Measurements from ENCODE around the gene DUOX1.
A peak's percentile ranks its signal among the peaks of the same experiment; 100 is the strongest.

The DUOX1 gene

DNA sequence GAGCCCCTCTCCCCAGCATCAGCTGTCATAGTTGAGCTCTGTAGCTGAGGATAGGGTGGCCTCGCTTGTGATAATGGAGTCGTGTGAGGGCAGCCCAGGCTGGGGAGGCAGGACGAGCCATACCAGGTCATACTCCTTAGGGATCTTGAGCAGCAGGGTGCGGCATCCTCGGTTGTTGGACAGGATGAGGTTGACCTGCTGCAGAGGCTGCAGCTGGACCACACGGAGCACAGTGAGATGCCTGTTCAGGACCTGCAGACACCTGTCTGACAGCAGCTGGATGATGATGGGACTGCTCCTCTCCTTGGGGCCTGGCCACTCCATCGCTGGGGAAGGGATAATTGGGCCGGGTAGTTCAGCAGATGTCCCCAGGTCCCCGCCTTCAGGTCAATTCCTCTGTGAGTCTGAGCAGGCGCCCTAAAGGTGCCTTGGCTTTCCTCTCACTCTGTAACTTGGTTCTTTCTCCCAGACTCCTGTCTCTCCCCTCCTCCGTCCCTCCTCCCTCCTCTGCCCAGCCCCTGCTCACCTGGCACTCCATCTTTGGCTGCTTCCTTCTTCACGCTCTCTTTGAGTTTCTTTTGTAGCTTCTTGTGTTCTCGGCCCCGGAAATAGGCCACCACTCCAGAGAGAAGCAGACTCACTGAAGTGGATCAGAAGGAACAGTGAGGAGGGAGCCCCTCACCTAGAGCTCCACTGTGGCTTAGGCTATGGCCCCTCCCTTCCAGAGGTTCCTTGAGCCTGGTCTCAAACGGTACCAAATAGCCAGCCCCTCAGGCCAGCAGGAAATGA lies 23.6 kb upstream of the DUOX1 start:
- no peak for DNase-seq

GRCh38 chr15:45107941-45108630 lies 21.7 kb upstream of the DUOX1 start:
- DNase-seq = no peak

DNA sequence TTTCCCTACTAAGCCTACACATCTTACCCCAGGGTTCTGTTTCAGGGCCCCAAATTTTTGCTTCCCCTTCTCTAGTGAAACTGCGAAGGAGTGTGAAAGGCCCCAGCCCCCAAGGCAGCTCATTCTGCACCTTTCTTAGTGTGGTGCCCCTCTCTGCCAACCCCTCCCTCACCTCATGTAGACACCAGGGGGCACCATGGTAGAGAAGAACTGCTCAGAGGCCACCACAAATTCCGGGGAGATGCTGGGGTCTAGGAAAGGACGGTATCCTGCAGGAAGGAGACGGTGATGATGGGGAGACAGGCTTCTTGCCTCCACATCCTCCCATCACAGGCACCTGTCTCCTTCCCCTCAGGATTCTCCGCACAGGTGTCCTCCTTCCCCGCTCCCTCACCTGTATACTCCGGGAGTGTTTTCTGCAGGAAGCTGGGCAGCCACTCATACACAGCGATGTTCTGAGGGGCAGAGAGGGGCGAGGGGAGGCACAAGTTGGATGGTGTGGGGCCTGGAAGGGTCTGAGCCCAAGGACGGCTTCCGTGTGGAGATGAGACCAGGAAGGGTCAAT lies 19.5 kb upstream of the DUOX1 start:
- DNase-seq = no peak

- no peak for DNase-seq
These were observed 18.2 kb upstream of the DUOX1 start for GRCh38 chr15:45111390-45112142.

DNA sequence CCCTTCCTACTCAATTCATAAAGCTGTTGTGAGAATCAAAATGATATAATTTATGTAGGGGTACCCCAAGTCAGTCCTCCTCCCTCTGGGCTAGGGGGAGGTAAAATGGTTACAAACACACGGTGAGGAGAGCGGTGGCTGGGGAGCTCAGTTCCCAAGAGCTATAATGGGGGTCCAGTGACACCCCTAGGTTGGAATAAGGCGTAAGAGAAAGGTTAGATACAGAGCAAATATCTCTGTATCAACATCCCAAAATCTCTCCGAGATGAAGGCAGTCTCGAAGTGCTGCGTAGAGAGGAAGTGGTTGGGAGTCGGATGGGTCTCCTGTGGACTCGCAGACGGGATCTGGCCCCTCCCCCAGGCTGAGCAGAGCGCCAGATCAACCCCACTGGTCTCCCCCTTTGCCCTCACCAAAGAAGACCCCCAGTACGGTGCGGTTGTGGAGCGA lies 17.6 kb upstream of the DUOX1 start:
- no peak for DNase-seq

GRCh38 chr15:45112591-45113379 lies 17.0 kb upstream of the DUOX1 start:
- DNase-seq = no peak

DNA sequence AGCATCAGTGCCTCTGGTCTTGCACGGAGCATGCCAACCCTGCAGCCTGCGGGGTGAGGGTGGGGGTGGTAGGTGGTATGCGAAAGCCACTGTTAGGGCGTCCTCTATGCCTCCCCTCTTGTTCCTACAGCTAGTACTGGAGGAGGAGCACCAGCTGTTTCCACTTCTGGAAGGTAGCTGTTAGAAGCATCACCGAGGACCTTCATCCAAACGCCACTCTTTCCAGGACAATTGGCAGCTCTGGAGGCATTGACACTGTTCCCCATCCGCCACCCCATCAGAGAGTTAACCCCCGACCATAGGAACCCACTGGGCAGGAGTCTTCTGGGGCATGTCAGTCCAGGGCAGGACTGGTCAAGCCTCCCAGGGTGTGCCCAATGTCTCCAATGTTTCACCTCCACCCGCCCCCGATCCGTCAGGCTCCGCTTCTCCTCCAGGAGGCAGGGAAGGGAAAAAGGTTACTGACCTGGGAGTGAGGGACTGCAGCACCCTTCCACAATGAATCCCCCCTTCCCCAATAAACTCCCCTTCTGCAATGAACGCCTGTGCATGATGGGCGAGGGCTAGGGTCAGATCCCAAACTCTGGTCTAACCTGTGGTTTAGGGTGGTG lies 16.3 kb upstream of the DUOX1 start:
- no peak for DNase-seq

DNA sequence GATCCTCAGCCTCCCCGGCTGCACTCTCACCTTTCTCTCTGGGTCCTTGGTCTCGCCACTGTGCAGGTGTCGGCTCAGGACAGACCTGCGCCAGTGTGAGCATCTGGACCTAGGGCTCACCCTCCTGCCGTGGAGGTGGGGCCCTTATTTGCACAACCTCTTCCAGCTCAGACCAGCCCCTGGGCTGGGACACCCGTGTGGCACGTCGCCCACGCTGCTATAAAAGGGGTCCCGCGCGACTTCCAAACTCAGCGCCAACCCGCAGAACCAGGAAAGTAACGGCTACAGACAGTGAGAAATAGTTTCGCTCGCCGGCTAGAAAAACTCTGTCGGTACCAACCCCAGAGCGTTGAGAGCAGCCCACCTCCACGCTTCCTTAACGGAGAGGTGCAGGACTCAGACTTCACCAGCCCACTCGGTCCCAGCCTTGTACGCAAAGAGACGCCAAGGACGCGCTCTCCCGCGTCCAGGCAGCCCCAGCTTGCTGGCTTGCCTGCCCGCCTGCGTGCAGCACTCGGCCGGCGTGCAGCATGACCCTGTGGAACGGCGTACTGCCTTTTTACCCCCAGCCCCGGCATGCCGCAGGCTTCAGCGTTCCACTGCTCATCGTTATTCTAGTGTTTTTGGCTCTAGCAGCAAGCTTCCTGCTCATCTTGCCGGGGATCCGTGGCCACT lies 15.6 kb upstream of the DUOX1 start, which contains the start of the genes DUOX2 and DUOXA2:
Gene DUOX2, minus strand, starts transcription at position 97 of the 675 bp plus-strand sequence. CDS start 761 bp downstream, outside the sequence.
Gene DUOXA2, plus strand, starts transcription at position 251 of the 675 bp plus-strand sequence. Its CDS starts 280 bp downstream, at position 531.
- no peak for DNase-seq

DNA sequence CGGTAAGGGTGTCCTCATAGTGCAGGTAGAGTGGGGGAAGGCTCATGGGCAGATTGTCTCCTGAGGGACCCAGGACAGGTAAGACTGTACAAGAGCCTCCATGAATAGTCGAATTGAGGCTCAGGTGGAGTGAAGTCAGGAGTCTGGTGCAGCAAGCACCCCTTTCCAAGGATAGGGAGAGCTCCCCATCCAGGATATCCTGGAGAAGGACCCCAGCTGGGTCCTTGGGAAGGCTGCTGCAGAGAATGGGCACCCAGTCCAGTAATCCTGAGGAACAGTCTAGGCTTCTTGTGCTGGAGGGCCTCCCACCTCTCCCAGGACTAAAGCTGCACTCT lies 15.1 kb upstream of the DUOX1 start:
- no peak for DNase-seq

DNA sequence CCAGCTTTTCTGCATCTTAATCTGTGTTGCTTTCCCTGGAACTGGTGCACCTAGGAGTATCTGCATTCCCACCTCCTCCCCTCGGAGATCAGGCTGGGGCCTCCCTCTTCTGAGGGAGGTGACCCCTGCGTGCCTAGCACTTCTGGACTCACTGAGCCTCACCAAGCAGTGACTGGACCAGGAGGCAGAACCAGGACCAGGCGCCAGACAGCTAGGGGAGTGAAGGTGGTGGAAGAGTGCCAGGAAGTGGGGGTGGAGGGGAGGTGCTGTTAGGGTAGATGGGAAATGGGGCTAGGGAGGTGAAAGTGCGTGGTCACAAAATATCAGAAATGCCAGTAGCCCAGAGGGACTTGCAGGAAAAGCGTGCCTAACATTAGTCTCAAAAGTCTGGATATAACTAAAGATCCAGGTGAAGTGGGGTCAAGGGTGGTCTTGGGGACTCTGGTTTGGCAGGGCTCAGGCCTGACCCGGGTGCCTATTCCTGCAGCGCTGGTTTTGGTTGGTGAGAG lies 14.4 kb upstream of the DUOX1 start:
- no peak for DNase-seq

- DNase-seq = no peak
These were observed 13.8 kb upstream of the DUOX1 start for GRCh38 chr15:45116006-45116481.

DNA sequence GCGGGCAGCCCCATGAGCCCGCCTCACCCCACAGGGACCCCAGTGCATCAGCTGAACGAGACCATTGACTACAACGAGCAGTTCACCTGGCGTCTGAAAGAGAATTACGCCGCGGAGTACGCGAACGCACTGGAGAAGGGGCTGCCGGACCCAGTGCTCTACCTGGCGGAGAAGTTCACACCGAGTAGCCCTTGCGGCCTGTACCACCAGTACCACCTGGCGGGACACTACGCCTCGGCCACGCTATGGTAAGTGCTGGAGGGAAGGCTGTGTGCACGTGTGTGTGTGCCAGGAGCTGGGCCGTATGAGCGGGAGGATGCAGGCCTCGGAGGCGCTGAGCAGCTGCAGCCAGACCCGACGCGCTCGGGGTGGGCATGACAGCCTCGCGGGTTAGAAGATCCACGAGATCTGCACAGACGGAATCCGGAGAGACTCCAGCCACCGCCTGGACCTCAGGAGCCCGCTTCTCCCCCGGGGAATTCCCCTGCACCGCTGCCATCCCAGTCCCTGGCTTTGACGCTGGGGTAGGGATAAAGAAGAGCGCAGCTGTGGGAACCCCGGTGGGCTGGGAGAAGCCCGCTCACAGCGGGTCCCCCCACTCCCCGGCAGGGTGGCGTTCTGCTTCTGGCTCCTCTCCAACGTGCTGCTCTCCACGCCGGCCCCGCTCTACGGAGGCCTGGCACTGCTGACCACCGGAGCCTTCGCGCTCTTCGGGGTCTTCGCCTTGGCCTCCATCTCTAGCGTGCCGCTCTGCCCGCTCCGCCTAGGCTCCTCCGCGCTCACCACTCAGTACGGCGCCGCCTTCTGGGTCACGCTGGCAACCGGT lies 13.1 kb upstream of the DUOX1 start:
- DNase-seq = no peak

DNA sequence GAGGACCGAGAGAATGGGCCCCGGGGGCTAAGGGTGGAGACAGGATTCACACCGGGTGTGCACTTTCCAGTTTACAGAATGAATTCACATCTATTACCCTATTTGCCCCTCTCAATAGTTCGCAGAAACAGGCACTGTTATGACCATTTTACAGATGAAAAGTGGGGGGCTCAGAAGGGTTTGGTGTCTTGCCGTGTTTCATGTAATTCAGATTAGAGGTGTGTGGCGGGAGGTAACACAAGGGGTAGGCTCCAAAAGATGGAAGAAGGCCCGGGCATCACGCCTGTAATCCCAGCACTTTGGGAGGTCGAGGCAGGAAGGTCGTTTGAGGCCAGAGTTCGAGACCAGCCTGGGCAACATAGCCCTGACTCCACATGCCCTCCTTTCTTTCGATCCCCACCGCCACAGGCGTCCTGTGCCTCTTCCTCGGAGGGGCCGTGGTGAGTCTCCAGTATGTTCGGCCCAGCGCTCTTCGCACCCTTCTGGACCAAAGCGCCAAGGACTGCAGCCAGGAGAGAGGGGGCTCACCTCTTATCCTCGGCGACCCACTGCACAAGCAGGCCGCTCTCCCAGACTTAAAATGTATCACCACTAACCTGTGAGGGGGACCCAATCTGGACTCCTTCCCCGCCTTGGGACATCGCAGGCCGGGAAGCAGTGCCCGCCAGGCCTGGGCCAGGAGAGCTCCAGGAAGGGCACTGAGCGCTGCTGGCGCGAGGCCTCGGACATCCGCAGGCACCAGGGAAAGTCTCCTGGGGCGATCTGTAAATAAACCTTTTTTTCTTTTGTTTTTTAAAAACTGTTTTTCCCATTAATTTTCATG lies 12.3 kb upstream of the DUOX1 start:
- no peak for DNase-seq

DNA sequence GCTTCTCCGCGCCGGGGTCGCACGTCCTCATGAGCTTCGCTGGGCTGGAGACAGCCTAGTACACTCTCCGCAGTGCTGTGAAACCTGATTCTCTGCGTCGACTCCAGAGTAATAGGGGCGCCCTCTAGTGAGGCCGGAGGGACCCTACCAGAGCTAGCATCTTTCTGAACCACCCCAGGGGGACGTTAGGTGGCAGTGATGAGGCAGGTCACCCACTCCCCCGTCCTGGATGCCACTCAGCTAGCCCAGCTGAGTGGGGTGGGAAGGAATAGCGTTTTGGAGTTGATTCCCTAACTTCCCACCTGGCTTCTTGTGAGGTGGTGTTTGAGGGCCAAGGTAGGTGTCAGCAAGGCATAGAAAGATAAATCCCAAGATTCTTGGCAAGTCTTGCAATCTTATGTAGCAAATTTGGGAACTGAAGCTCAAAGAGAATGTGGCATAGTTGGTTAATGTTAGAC lies 11.6 kb upstream of the DUOX1 start:
- peak; percentile 91 for DNase-seq

DNA sequence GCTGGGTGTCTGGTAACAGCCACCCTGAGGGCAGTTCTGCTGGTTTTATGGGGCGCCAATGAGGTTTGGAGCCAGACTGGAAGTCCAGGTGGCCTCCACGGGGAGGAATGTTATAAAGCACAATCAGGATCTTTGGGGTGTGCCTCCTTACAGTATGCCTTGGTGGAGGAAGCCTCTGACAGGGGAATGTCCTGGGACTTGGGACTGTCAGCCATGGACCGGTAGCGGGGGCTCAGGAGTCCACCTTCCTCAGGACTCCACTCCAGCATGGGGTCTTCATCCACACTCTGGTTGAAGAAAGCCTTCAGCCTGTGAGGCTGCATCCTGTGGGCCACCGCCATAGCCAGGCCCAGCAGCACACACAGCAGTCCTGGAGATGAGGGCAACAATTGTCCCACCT lies 10.8 kb upstream of the DUOX1 start:
- no peak for DNase-seq

DNA sequence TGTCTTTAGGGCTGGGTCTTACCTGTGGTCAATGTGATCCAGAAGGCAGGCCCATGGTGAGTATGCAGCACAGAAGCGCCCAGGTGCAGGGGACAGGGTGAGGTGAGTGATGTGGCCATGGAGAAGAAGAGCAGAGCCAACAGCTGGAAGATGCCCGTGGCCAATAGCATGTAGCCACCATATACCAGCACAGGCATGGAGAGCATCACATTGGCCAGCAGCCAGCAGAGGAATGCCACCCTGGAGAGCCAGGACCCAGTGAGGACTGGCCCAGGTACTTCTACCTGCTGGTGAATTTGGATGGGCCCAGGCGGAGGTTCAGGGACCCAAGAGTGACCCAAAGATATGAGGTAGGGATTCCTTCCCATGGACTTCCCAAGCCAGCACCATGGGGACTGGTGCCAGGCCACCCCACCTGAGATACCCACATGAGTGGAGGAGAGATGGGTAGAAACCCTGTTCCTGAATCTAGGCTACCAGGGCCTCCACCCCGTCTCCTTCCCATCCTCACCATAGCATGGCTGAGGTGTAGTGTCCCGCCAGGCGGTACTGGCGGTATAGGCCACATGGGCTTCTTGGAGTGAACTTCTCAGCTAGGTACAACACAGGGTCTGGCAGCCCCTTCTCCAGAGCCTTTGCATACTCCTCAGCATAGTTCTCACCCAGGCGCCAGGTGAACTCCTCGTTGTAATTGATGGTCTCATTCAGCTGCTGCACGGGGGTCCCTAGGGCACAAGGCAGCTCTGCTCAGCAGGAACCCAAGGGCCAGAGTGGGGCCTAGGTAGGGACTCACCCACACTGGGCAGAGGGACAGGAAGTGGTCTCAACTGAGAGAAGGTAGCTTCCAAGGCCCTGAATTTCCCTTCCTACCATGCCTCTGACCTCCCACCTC lies 9.5 kb upstream of the DUOX1 start:
- no peak for DNase-seq

- DNase-seq = no peak
These were observed 8.8 kb upstream of the DUOX1 start for GRCh38 chr15:45121020-45121419.

Measured in NCI-H1694 (cell line).